H9 (cell line): ENCODE measurements around the gene MYH11. TPM values are rescaled to one million over a fixed set of nuclear protein-coding genes. Genes with fewer than 3 reads are reported as not detected.

Experiments
- DNase-seq: peaks from one replicate; pipeline ENCODE4 v3.0.0-alpha.2; 2017
- H2AFZ ChIP-seq: one replicate; pipeline ENCODE4 v1.6.1; 2013; ENCODE audit warnings: mild to moderate bottlenecking, low read length, control low read depth, moderate library complexity
- H2AK5ac ChIP-seq: 2 replicates; pipeline ENCODE4 v1.6.1; 2013; ENCODE audit warnings: low read length, control low read depth, mixed read lengths; ENCODE audit not compliant: insufficient read length
- H2BK120ac ChIP-seq: one replicate; pipeline ENCODE4 v1.6.1; 2013; ENCODE audit warnings: low read depth, mild to moderate bottlenecking, low read length, control low read depth, inconsistent platforms; ENCODE audit not compliant: poor library complexity, severe bottlenecking
- H2BK12ac ChIP-seq: 2 replicates; pipeline ENCODE4 v1.6.1; 2013; ENCODE audit warnings: low read length, control low read depth, mixed read lengths, low read depth; ENCODE audit not compliant: insufficient read length
- H2BK15ac ChIP-seq: 2 replicates; pipeline ENCODE4 v1.6.1; 2013; ENCODE audit warnings: low read depth, low read length, control low read depth
- H2BK20ac ChIP-seq: one replicate; pipeline ENCODE4 v1.6.1; 2013; ENCODE audit warnings: low read depth, mild to moderate bottlenecking, low read length, control low read depth, inconsistent platforms; ENCODE audit not compliant: poor library complexity, severe bottlenecking
- H2BK5ac ChIP-seq: 2 replicates; pipeline ENCODE4 v1.6.1; 2013; ENCODE audit warnings: low read length, control low read depth, mixed read lengths; ENCODE audit not compliant: insufficient read length
- H3K14ac ChIP-seq: 2 replicates; pipeline ENCODE4 v1.6.1; 2013; ENCODE audit warnings: low read length, control low read depth; ENCODE audit not compliant: insufficient read depth
- H3K18ac ChIP-seq: 2 replicates; pipeline ENCODE4 v1.6.1; 2013; ENCODE audit warnings: low read depth, mild to moderate bottlenecking, mixed read lengths, low read length, control low read depth; ENCODE audit not compliant: insufficient read length
- H3K23ac ChIP-seq: 2 replicates; pipeline ENCODE4 v1.6.1; 2013; ENCODE audit warnings: low read length, control low read depth, mixed read lengths, low read depth; ENCODE audit not compliant: insufficient read length
- H3K23me2 ChIP-seq: 2 replicates; pipeline ENCODE4 v1.6.1; 2013; ENCODE audit warnings: low read depth, mild to moderate bottlenecking, mixed read lengths, low read length, control low read depth; ENCODE audit not compliant: insufficient read length, poor library complexity, severe bottlenecking
- H3K27ac ChIP-seq: 2 replicates; pipeline ENCODE4 v1.5.1; 2013; ENCODE audit warnings: low read length, control low read depth, mixed read lengths, low read depth; ENCODE audit not compliant: insufficient read length
- H3K27me3 ChIP-seq: 2 replicates; pipeline ENCODE4 v1.6.1; 2013; ENCODE audit warnings: low read length, control low read depth, inconsistent platforms; ENCODE audit not compliant: insufficient read depth
- H3K4ac ChIP-seq: 2 replicates; pipeline ENCODE4 v1.6.1; 2013; ENCODE audit warnings: low read depth, mild to moderate bottlenecking, control low read depth, inconsistent platforms, low read length, moderate library complexity
- H3K4me1 ChIP-seq: 2 replicates; pipeline ENCODE4 v1.6.1; 2013; ENCODE audit warnings: low read length, control low read depth, inconsistent platforms; ENCODE audit not compliant: insufficient read depth
- H3K4me2 ChIP-seq: 2 replicates; pipeline ENCODE4 v1.6.1; 2013; ENCODE audit warnings: low read length, control low read depth, mixed read lengths; ENCODE audit not compliant: insufficient read length, insufficient read depth
- H3K56ac ChIP-seq: 2 replicates; pipeline ENCODE4 v1.6.1; 2013; ENCODE audit warnings: low read depth, mild to moderate bottlenecking, mixed read lengths, low read length, control low read depth; ENCODE audit not compliant: insufficient read length
- H3K79me1 ChIP-seq: 2 replicates; pipeline ENCODE4 v1.6.1; 2013; ENCODE audit warnings: low read depth, mild to moderate bottlenecking, moderate library complexity, low read length, control low read depth, inconsistent platforms; ENCODE audit not compliant: insufficient read depth, poor library complexity, severe bottlenecking
- H3K79me2 ChIP-seq: 2 replicates; pipeline ENCODE4 v1.6.1; 2013; ENCODE audit warnings: low read length, control low read depth, inconsistent platforms; ENCODE audit not compliant: insufficient read depth
- H3K9ac ChIP-seq: 2 replicates; pipeline ENCODE4 v1.6.1; 2013; ENCODE audit warnings: low read length, control low read depth, mixed read lengths; ENCODE audit not compliant: insufficient read length; ENCODE audit errors: extremely low read depth
- H3K9me3 ChIP-seq: one replicate; pipeline ENCODE4 v1.6.1; 2013; ENCODE audit warnings: low read depth, low read length, inconsistent platforms; ENCODE audit not compliant: control insufficient read depth
- H3T11ph ChIP-seq: one replicate; pipeline ENCODE4 v1.6.1; 2013; ENCODE audit warnings: mild to moderate bottlenecking, low read length, control low read depth, inconsistent platforms
- H4K20me1 ChIP-seq: one replicate; pipeline ENCODE4 v1.6.1; 2013; ENCODE audit not compliant: control insufficient read depth, insufficient read length, insufficient read depth
- H4K5ac ChIP-seq: 2 replicates; pipeline ENCODE4 v1.6.1; 2013; ENCODE audit warnings: low read depth, mild to moderate bottlenecking, mixed read lengths, low read length, control low read depth; ENCODE audit not compliant: insufficient read length
- H4K8ac ChIP-seq: replicated peaks from 2 replicates; pipeline ENCODE4 v1.6.1; 2013; ENCODE audit warnings: low read length, control low read depth, mixed read lengths, low read depth; ENCODE audit not compliant: insufficient read length
- H4K91ac ChIP-seq: 2 replicates; pipeline ENCODE4 v1.6.1; 2013; ENCODE audit warnings: low read depth, mild to moderate bottlenecking, moderate library complexity, mixed read lengths, low read length, control low read depth; ENCODE audit not compliant: insufficient read length
- H3K27ac Mint-ChIP-seq, 3 experiments: 2 replicates in 2 of 3; 3 replicates in 1 of 3; pipeline ENCODE4 v1.8.0; 2020 to 2021; ENCODE audit warnings: mixed read lengths in 3 of 3, mild to moderate bottlenecking in 1 of 3, moderate library complexity in 1 of 3
- H3K27me3 Mint-ChIP-seq: 2 replicates; pipeline ENCODE4 v1.8.0; 2021; ENCODE audit warnings: low read depth, mild to moderate bottlenecking, moderate library complexity, mixed read lengths
- H3K36me3 Mint-ChIP-seq, 3 experiments: 2 replicates in 2 of 3; 3 replicates in 1 of 3; pipeline ENCODE4 v1.8.0; 2020 to 2021; ENCODE audit warnings: low read depth in 3 of 3, mixed read lengths in 3 of 3; ENCODE audit not compliant: insufficient read depth in 1 of 3
- H3K4me1 Mint-ChIP-seq, 2 experiments: 2 replicates each; pipeline ENCODE4 v1.8.0; 2020; ENCODE audit warnings: mixed read lengths in 2 of 2
- H3K4me3 Mint-ChIP-seq, 2 experiments: 2 replicates in 1 of 2; 3 replicates in 1 of 2; pipeline ENCODE4 v1.8.0; 2020 to 2021; ENCODE audit warnings: mild to moderate bottlenecking in 2 of 2, mixed read lengths in 2 of 2, moderate library complexity in 1 of 2
- H3K9me3 Mint-ChIP-seq, 2 experiments: 2 replicates in 1 of 2; 3 replicates in 1 of 2; pipeline ENCODE4 v1.8.0; 2020; ENCODE audit warnings: mild to moderate bottlenecking in 2 of 2, mixed read lengths in 2 of 2, moderate library complexity in 1 of 2
- WGBS: extraction: QIAGEN DNeasy Blood & Tissue Kit; methylation state at CpG from one replicate; pipeline ENCODE4 v1.1.7; 2013; ENCODE audit warnings: missing lambda C conversion rate, low lambda C conversion rate, mixed read lengths; ENCODE audit not compliant: insufficient read length; ENCODE audit errors: extremely low coverage; 5-methylcytosine and 5-hydroxymethylcytosine counted together
- total RNA-seq: library from RNA; stranded (reverse); gene quantifications from 2 replicates; pipeline ENCODE4 v1.2.1, GENCODE V29; 2021
- TF ChIP-seq, protein P1 (sequence below): fragments of 200-600 bp; sonication (generic); conservative IDR thresholded peaks from 3 replicates; pipeline ENCODE4 v1.8.0; 2021; ENCODE audit warnings: antibody characterized with exemption, mild to moderate bottlenecking

MYH11 gene
- total RNA-seq, 1 experiment from 2014 or later: 0.42 TPM

DNA sequence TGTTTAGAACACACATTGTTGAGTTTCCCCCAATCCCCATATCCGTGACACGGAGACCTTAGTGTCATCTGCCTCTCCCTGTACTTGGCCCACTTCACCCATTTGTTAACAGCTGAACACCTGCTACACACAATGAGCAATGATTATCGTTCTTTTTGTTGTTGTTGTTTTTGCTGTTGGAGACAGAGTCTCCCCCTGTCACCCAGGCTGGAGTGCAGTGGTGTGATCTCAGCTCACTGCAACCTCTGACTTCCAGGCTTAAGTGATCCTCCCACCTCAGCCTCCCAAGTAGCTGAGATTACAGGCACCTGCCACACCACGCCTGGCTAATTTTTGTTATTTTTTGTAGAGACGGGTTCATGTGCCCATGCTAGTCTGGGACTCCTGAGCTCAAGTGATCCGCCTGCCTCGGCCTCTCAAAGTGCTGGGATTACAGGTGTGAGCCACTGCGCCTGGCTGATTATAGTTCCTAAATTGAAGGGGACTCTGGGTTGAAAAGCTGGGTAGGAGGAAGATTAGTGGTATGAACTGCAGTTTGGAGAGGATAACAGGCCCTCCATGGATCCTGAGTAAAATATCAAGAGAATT lies 185.2 kb downstream of the MYH11 start:
- H3K14ac ChIP-seq: no peak overlapping the region
- H3K27me3 Mint-ChIP-seq: no peaks in the 10 kb centered on the region
- peak overlapping the region in 1 of 3 experiments; percentile 26; a peak in 2 of 7 replicates for H3K27ac Mint-ChIP-seq
- H3K79me1 ChIP-seq: no peaks in the 10 kb centered on the region
- no peak overlapping the region for H4K91ac ChIP-seq
- no peak overlapping the region for H2AK5ac ChIP-seq
- no peak overlapping the region for H3K23ac ChIP-seq
- H2AFZ ChIP-seq: no peak overlapping the region
- no peaks in the 10 kb centered on the region for H3K4me1 ChIP-seq
- no peaks in the 10 kb centered on the region for H4K20me1 ChIP-seq
- no peak overlapping the region for H3T11ph ChIP-seq
- no peak overlapping the region for H3K18ac ChIP-seq
- H3K4me3 Mint-ChIP-seq: no peak overlapping the region
- H4K8ac ChIP-seq: no peak overlapping the region
- no peak overlapping the region for H4K5ac ChIP-seq
- H3K9me3 ChIP-seq: no peaks in the 10 kb centered on the region
- no peaks in the 10 kb centered on the region for H3K79me2 ChIP-seq
- H3K36me3 Mint-ChIP-seq: peaks cover 17 to 50% (median 39%) of the 10 kb centered on the region in 3 experiments
- no peaks in the 10 kb centered on the region for H3K27me3 ChIP-seq
- no peak overlapping the region for H3K56ac ChIP-seq
- no peak overlapping the region for H2BK15ac ChIP-seq
- H3K9ac ChIP-seq: no peak overlapping the region
- H2BK5ac ChIP-seq: no peak overlapping the region
- no peak overlapping the region for H2BK20ac ChIP-seq
- no peak for DNase-seq
- H3K23me2 ChIP-seq: no peaks in the 10 kb centered on the region
- H2BK120ac ChIP-seq: no peak overlapping the region
- no peak overlapping the region for H3K4me2 ChIP-seq
- H3K27ac ChIP-seq: no peak overlapping the region
- no CpG with 5 or more reads among the region's 8 CpGs for WGBS
- H3K9me3 Mint-ChIP-seq: no peaks in the 10 kb centered on the region
- TF ChIP-seq, protein P1, sequence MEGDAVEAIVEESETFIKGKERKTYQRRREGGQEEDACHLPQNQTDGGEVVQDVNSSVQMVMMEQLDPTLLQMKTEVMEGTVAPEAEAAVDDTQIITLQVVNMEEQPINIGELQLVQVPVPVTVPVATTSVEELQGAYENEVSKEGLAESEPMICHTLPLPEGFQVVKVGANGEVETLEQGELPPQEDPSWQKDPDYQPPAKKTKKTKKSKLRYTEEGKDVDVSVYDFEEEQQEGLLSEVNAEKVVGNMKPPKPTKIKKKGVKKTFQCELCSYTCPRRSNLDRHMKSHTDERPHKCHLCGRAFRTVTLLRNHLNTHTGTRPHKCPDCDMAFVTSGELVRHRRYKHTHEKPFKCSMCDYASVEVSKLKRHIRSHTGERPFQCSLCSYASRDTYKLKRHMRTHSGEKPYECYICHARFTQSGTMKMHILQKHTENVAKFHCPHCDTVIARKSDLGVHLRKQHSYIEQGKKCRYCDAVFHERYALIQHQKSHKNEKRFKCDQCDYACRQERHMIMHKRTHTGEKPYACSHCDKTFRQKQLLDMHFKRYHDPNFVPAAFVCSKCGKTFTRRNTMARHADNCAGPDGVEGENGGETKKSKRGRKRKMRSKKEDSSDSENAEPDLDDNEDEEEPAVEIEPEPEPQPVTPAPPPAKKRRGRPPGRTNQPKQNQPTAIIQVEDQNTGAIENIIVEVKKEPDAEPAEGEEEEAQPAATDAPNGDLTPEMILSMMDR: no peak
- no peak overlapping the region for H3K4ac ChIP-seq
- H2BK12ac ChIP-seq: no peak overlapping the region
- H3K4me1 Mint-ChIP-seq: no peaks in the 10 kb centered on the region
